ENCODE measurements around the gene IFI27L2.

DNA sequence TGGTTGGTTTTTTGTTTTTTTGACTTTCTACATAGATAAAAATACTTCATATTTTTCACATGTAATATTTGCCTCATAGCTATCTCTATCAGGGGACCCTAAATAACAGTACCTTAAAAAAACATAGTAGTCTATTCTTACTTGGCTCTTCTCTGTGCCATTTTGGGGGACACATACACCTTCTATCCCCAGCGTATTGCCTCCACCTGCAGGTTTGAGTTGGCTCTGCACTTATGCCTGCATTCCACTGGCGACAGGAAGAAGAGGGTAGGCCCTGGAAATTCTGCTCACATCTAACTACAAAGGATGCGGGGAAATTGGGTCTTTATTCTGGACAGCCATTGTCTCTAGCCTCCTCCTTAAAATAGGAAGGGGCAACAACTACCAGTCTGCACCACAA is 13.8 kb upstream of the IFI27L2 start:
- TF ChIP-seq, protein P1, sequence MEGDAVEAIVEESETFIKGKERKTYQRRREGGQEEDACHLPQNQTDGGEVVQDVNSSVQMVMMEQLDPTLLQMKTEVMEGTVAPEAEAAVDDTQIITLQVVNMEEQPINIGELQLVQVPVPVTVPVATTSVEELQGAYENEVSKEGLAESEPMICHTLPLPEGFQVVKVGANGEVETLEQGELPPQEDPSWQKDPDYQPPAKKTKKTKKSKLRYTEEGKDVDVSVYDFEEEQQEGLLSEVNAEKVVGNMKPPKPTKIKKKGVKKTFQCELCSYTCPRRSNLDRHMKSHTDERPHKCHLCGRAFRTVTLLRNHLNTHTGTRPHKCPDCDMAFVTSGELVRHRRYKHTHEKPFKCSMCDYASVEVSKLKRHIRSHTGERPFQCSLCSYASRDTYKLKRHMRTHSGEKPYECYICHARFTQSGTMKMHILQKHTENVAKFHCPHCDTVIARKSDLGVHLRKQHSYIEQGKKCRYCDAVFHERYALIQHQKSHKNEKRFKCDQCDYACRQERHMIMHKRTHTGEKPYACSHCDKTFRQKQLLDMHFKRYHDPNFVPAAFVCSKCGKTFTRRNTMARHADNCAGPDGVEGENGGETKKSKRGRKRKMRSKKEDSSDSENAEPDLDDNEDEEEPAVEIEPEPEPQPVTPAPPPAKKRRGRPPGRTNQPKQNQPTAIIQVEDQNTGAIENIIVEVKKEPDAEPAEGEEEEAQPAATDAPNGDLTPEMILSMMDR (IDR thresholded peaks at IDR 0.05; ENCODE audit: low read depth, low read length), result peak; percentile 46
- TF ChIP-seq EZH2phosphoT487 (IDR thresholded peaks at IDR 0.05; ENCODE audit: low read depth), result no peak

Measured in OCI-LY3 (cell line).